Right atrium auricular region (tissue), 2 donors: ENCODE measurements around the gene DISC1. TPM values are rescaled to one million over a fixed set of nuclear protein-coding genes. Genes with fewer than 3 reads are reported as not detected.
"Not testable (repeated sequence)": the region's sequence is repeated elsewhere in the genome, so short reads cannot be mapped to it uniquely, and the experiment has no call there.

Source experiments
- DNase-seq: peaks from one replicate; pipeline ENCODE4 v3.0.0-alpha.2; 2019; ENCODE audit warnings: low spot score
- H3K27ac ChIP-seq, 2 donors: fragments of 200-600 bp; sonication (generic); 1 replicate in 1 of 2; 2 replicates in 1 of 2; pipeline ENCODE4 v1.5.1; 2016 to 2019
- H3K27me3 ChIP-seq, 2 donors: fragments of 200-600 bp; sonication (generic); one replicate each; pipeline versions ENCODE4 v1.5.1 to v1.6.0; 2017 to 2019
- H3K36me3 ChIP-seq: fragments of 200-600 bp; sonication (generic); one replicate; pipeline ENCODE4 v1.5.1; 2016
- H3K4me1 ChIP-seq, 2 donors: fragments of 200-600 bp; sonication (generic); one replicate each; pipeline versions ENCODE4 v1.5.1 to v1.6.0; 2017 to 2019
- H3K4me3 ChIP-seq, 2 donors: fragments of 200-600 bp; sonication (generic); 1 replicate in 1 of 2; 2 replicates in 1 of 2; pipeline ENCODE4 v1.5.1; 2017 to 2019; ENCODE audit warnings: mild to moderate bottlenecking in 1 of 2, moderate library complexity in 1 of 2
- H3K9me3 ChIP-seq, 2 donors: fragments of 200-600 bp; sonication (generic); one replicate each; pipeline ENCODE4 v1.5.1; 2019
- total RNA-seq, 2 donors: library from RNA; depleted of rRNA; stranded (reverse); fragments of >200 nt; gene quantifications; one replicate each; pipeline ENCODE4 v1.1.0, GENCODE V29; 2016
- TF ChIP-seq, protein P1 (sequence below), 2 donors: fragments of 200-600 bp; sonication (generic); IDR thresholded peaks; one replicate each; pipeline ENCODE4 v1.5.1; 2019; ENCODE audit warnings: antibody characterized with exemption in 2 of 2

Gene DISC1
- total RNA-seq, 2 donors from 2014 or later: 1.8 to 5.3 TPM

DNA sequence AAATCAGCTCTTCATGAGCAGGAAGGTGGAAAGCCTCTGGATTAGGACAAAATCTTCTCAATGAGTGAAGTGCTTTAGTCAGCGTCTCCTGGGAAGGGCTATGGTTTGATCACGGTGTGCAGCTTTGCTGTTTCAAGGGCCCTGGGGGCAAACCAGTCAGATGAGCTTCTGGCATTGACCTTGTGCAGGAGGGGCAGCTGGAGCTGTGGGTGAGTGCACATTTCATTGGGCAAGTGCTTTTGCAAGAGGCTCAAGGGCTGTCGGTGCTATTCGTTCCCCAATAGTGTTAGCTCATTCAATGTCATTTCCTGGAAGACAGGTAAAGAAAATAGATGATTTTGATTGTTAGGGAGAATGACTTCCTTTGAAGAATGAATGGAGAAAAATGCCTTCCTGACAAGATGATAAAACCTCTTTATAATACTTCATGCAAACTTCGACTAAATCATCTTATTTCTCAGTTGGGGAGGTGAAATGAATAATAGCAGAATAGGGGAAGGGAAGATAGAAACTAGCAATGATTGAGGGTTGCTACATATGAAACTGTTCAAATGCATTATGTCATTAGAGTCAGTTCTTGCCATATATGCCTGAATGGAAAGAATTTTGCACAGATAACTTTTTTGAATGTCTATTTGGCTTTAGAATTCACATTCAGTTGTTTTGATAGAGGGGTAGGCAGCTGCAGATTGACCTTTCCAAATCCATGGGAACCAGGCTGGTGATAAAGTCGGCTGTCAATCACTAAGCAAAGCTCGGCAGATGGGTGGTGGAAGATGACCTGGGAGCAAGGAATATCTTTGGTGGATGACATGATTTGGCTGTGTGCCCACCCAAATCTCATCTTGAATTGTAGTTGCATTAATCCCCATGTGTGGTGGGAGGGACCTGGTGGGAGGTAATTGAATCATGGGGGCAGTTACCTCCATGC, 12.9 kb upstream of the DISC1 start:
- Histone ChIP-seq H3K9me3 (no peaks in the 10 kb centered on the region), H3K27ac (no peak overlapping the region), H3K27me3 (no peaks in the 10 kb centered on the region), H3K4me1 (peaks cover 0 to 4% of the 10 kb centered on the region in 2 donors), H3K4me3 (no peak overlapping the region), H3K36me3 (no peaks in the 10 kb centered on the region)
- TF ChIP-seq, protein P1, sequence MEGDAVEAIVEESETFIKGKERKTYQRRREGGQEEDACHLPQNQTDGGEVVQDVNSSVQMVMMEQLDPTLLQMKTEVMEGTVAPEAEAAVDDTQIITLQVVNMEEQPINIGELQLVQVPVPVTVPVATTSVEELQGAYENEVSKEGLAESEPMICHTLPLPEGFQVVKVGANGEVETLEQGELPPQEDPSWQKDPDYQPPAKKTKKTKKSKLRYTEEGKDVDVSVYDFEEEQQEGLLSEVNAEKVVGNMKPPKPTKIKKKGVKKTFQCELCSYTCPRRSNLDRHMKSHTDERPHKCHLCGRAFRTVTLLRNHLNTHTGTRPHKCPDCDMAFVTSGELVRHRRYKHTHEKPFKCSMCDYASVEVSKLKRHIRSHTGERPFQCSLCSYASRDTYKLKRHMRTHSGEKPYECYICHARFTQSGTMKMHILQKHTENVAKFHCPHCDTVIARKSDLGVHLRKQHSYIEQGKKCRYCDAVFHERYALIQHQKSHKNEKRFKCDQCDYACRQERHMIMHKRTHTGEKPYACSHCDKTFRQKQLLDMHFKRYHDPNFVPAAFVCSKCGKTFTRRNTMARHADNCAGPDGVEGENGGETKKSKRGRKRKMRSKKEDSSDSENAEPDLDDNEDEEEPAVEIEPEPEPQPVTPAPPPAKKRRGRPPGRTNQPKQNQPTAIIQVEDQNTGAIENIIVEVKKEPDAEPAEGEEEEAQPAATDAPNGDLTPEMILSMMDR (IDR thresholded peaks at IDR 0.05): no peak
- no peak for DNase-seq

DNA sequence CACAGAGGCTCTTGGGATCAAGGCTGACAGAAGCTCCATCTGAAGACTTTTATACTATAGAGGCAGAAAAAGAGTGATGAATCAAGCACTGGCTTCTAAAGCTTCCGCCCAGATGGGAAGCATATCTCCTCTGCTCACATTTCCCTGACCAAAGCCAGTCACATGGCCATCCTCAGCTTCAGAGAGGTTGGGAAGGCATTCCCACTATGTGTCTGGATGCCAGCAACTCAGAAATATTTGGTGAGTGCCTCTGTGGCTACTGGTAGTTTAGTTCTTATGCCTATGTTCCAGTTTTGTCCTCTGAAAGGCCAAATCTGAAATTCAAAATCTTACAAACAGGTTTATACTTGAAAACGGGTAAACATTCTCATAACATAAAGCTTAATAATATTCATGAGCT, 9.9 kb upstream of the DISC1 start:
- H3K27ac ChIP-seq: no peak overlapping the region

DNA sequence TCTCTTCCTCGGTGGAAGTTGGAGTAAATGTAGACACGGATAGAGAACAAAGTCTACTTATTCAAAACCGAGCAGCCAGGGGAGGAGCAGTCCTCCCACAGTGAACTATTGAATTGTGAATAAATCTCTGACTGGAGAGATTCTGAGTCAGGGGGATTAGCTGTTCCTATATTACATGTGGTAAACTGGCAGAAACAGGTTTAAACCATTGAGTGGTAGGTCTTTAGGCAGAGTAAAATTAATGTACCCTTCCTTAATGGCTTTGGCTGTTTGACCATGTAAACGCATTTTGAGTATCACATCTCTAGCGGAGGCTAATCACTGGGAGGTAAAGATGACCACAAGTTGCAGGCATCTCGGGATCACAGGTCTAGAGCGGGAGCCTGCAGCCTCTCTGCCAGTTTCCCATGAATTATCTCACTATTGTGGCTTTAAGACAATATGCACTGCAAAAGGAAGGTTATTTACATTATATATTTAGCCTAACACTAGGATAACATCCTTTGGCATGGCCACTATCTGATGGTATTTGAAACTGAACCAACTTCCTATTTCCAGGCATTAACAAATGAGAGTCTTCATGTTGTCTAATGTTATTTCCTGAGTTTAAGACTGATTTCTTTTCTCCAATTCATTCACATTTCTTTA, 7.9 kb upstream of the DISC1 start:
- no peak for DNase-seq
- H3K4me1 ChIP-seq: peaks cover 0 to 7% of the 10 kb centered on the region in 2 donors
- no peaks in the 10 kb centered on the region for H3K9me3 ChIP-seq
- TF ChIP-seq, protein P1 (IDR thresholded peaks at IDR 0.05): no peak
- no peak overlapping the region for H3K4me3 ChIP-seq
- no peak overlapping the region for H3K27ac ChIP-seq
- H3K36me3 ChIP-seq: no peaks in the 10 kb centered on the region
- no peaks in the 10 kb centered on the region for H3K27me3 ChIP-seq

More for the DNA sequence above, 9.9 kb upstream of the DISC1 start:
- peaks cover 0 to 7% of the 10 kb centered on the region in 2 donors for H3K4me1 ChIP-seq
- TF ChIP-seq, protein P1 (IDR thresholded peaks at IDR 0.05): no peak
- DNase-seq: no peak
- H3K4me3 ChIP-seq: no peak overlapping the region
- H3K27me3 ChIP-seq: no peaks in the 10 kb centered on the region
- no peaks in the 10 kb centered on the region for H3K36me3 ChIP-seq
- H3K9me3 ChIP-seq: no peaks in the 10 kb centered on the region

DNA sequence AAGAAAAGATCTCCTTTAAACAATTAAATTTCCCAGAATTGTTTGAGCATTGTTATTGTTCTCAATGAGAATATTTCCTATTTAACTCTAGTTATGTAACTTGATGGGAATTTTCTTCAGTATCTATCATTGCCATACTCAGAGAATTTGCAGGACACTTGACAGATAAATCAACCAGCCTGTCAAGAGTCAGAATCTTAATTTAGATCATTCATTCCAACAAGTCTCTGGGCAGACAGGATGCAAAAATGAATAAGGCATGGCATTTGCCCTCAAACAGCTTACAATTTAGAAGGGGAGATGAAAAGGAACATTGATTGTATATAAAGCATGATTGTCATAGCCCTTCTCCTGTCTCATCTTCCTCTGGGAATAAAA, 7.3 kb upstream of the DISC1 start:
- H3K27ac ChIP-seq: no peak overlapping the region
- H3K36me3 ChIP-seq: no peaks in the 10 kb centered on the region
- H3K27me3 ChIP-seq: no peaks in the 10 kb centered on the region
- H3K4me3 ChIP-seq: no peak overlapping the region
- TF ChIP-seq, protein P1 (IDR thresholded peaks at IDR 0.05): no peak
- DNase-seq: no peak
- H3K4me1 ChIP-seq: peaks cover 0 to 7% of the 10 kb centered on the region in 2 donors
- no peaks in the 10 kb centered on the region for H3K9me3 ChIP-seq

DNA sequence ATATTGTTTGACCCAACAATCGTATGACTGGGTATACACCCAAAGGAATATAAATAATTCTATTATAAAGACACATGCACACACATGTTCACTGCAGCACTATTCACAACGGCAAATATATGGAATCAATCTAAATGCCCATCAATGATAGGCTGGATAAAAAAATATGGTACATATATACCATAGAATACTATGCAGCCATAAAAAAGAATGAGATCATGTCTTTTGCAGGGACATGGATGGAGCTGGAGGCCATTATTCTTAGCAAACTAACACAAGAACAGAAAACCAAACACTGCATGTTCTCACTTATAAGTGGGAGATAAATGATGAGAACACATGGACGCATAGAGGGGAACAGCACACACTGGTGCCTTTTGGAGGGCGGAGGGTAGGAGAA, 1.5 kb upstream of the DISC1 start:
- not testable (repeated sequence) for H3K27me3 ChIP-seq, H3K9me3 ChIP-seq, H3K36me3 ChIP-seq, H3K27ac ChIP-seq, H3K4me3 ChIP-seq, DNase-seq
- peaks cover 0 to 22% of the 10 kb centered on the region in 2 donors for H3K4me1 ChIP-seq

DNA sequence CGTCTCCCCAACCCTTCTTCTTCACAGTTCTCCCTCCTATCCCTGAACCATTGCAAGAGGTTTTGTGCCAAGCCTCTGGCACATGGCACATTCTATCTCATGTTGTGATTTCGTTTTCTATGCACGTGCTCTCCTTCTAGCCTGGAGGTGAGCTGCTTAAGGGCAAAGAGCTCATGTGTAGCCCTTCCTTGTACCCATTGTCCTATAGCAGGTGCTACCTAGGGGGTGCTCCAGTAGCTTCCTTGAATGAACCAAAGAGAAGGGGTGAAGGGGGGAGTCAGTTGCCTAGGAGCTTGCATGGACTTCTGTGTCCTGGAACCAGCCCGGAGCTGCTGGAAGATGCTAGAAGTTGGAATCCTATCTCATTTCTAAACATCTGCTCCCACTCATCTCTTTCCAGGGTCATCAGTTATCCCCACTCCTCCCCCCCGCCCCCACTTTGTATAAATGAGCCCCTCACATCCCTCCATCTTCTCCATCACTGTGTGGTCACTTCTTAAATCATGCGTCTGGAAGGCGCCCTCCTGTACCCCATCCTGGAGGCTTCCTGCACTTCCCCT, 535 bp upstream of the DISC1 start:
- no peak for DNase-seq
- TF ChIP-seq, protein P1 (IDR thresholded peaks at IDR 0.05): no peak
- H3K27ac ChIP-seq: peak overlapping the region; percentile 87 to 92

More for the DNA sequence above, 535 bp upstream of the DISC1 start:
- Histone ChIP-seq H3K4me1 (peaks cover 0 to 22% of the 10 kb centered on the region in 2 donors), H3K9me3 (no peaks in the 10 kb centered on the region), H3K36me3 (no peaks in the 10 kb centered on the region), H3K4me3 (peak overlapping the region; percentile 47 to 81), H3K27me3 (no peaks in the 10 kb centered on the region)
